A549 (cell line): ENCODE results near the gene ANKRD2.

Source experiments
- CHD2 ChIP-seq: fragments of 150-350 bp; IDR thresholded peaks from 2 replicates; pipeline ENCODE4 v1.6.1; 2014; ENCODE audit warnings: low read length; ENCODE audit not compliant: partially characterized antibody
- CHD4 ChIP-seq: fragments of 200-600 bp; sonication (generic); IDR thresholded peaks from 2 replicates; pipeline ENCODE4 v1.6.1; 2016; ENCODE audit warnings: antibody characterized with exemption, mild to moderate bottlenecking, borderline replicate concordance
- CTCF ChIP-seq: fragments of >200 bp; sonication (Bioruptor Twin); formaldehyde crosslinking; IDR thresholded peaks from 3 replicates; pipeline ENCODE4 v1.5.1; 2016
- RAD21 ChIP-seq, 2 experiments: fragments of >200 bp in 1 of 2; sonication (Bioruptor Twin) in 1 of 2; formaldehyde crosslinking in 1 of 2; IDR thresholded peaks in 1 of 2; conservative IDR thresholded peaks in 1 of 2; 2 replicates in 1 of 2; 3 replicates in 1 of 2; pipeline ENCODE4 v1.6.1; 2012 to 2018; ENCODE audit warnings: inconsistent platforms in 1 of 2
- ZNF302 ChIP-seq: fragments of 250-450 bp; sonication (Bioruptor Pico); IDR thresholded peaks from 2 replicates; pipeline ENCODE4 v1.9.0; 2021; ENCODE audit warnings: inconsistent platforms, mild to moderate bottlenecking, moderate library complexity

- no peak for TF ChIP-seq CTCF
- no peak for TF ChIP-seq CHD2
- no peak for TF ChIP-seq RAD21 (conservative IDR thresholded peaks at IDR 0.05 in 1 of 2, IDR thresholded peaks at IDR 0.05 in 1 of 2)
- no peak for TF ChIP-seq ZNF302
- TF ChIP-seq CHD4 = no peak
Observed at GRCh38 chr10:97525683-97526110, 46.9 kb upstream of the ANKRD2 start.
